ENCODE data around the gene IRF2.
"Not testable (repeated sequence)": the region's sequence is repeated elsewhere in the genome, so short reads cannot be mapped to it uniquely, and the experiment has no call there.

Gene IRF2

GRCh38 chr4:184359888-184360287 lies 114.5 kb downstream of the IRF2 start:
- DNase-seq: no peak

- DNase-seq: no peak
Measured at GRCh38 chr4:184358521-184359232, 115.7 kb downstream of the IRF2 start.

GRCh38 chr4:184357772-184358171 lies 116.6 kb downstream of the IRF2 start:
- peak; percentile 55 for DNase-seq

- DNase-seq: no peak
Measured at GRCh38 chr4:184357165-184357564, 117.2 kb downstream of the IRF2 start.

- no peak for DNase-seq
Measured at GRCh38 chr4:184356366-184356765, 118.0 kb downstream of the IRF2 start.

- DNase-seq: no peak
Measured at GRCh38 chr4:184355857-184356256, 118.5 kb downstream of the IRF2 start.

GRCh38 chr4:184355111-184355604 lies 119.2 kb downstream of the IRF2 start:
- peak; percentile 90 for DNase-seq

GRCh38 chr4:184352891-184353290 lies 121.5 kb downstream of the IRF2 start:
- no peak for DNase-seq

- no peak for DNase-seq
Measured at GRCh38 chr4:184351560-184352451, 122.5 kb downstream of the IRF2 start.

- no peak for DNase-seq
Measured at GRCh38 chr4:184350964-184351363, 123.4 kb downstream of the IRF2 start.

GRCh38 chr4:184350213-184350817 lies 124.0 kb downstream of the IRF2 start:
- no peak for DNase-seq

GRCh38 chr4:184349283-184350039 lies 124.9 kb downstream of the IRF2 start:
- no peak for DNase-seq

- peak; percentile 21 for DNase-seq
Measured at GRCh38 chr4:184348311-184349233, 125.8 kb downstream of the IRF2 start.

GRCh38 chr4:184347251-184348239 lies 126.8 kb downstream of the IRF2 start:
- DNase-seq: peak; percentile 53

- no peak for DNase-seq
Measured at GRCh38 chr4:184346682-184347081, 127.7 kb downstream of the IRF2 start.

GRCh38 chr4:184346273-184346672 lies 128.1 kb downstream of the IRF2 start:
- not testable (repeated sequence) for DNase-seq

- DNase-seq: no peak
Measured at GRCh38 chr4:184345573-184345922, 128.8 kb downstream of the IRF2 start.

GRCh38 chr4:184344899-184345572 lies 129.3 kb downstream of the IRF2 start:
- DNase-seq: no peak

- no peak for DNase-seq
Measured at GRCh38 chr4:184344435-184344834, 129.9 kb downstream of the IRF2 start.

Data from hematopoietic multipotent progenitor cell treated with erythropoietin and hydrocortisone succinate and interleukin-3 and kit ligand, for 6 days (in vitro differentiated cells).